GM13977 (cell line): ENCODE results near the gene CHMP3.

ENCODE experiments used
- DNase-seq: peaks from one replicate; pipeline ENCODE4 v3.0.0; 2012; ENCODE audit warnings: low spot score
- CTCF ChIP-seq: IDR thresholded peaks from 2 replicates; pipeline ENCODE4 v1.5.1; 2012; ENCODE audit warnings: mild to moderate bottlenecking, control low read depth; ENCODE audit not compliant: insufficient read depth; ENCODE audit errors: extremely low read depth, missing control alignments
- in situ Hi-C: fragments of 300-500 bp; cut with MboI; formaldehyde crosslinking; loops from one replicate; pipeline ENCODE4 v1.12.0; 2022; ENCODE audit warnings: low sequenced_read_pairs, low pct_unique_long_range_greater_than_20kb, mixed read lengths, inconsistent platforms; ENCODE audit not compliant: unreplicated experiment

Gene CHMP3

GRCh38 chr2:86455181-86455580, 108.1 kb downstream of the CHMP3 start:
- no peak for DNase-seq
- TF ChIP-seq CTCF: no peak
- in situ Hi-C loops: no loop called here

GRCh38 chr2:86454238-86454637, 109.0 kb downstream of the CHMP3 start:
- in situ Hi-C loops: no loop called here
- DNase-seq: no peak
- no peak for TF ChIP-seq CTCF

GRCh38 chr2:86453836-86454235, 109.4 kb downstream of the CHMP3 start:
- no peak for TF ChIP-seq CTCF
- DNase-seq: no peak

More at GRCh38 chr2:86453836-86454235, 109.4 kb downstream of the CHMP3 start:
- in situ Hi-C loops: no loop called here
